ENCODE measurements around the gene MAP2K6. TPM values are rescaled to one million over a fixed set of nuclear protein-coding genes. Genes with fewer than 3 reads are reported as not detected.
A peak's percentile ranks its signal among the peaks of the same experiment; 100 is the strongest.

MAP2K6 gene
- polyA plus RNA-seq, 1 experiment, result 1.2 TPM

DNA sequence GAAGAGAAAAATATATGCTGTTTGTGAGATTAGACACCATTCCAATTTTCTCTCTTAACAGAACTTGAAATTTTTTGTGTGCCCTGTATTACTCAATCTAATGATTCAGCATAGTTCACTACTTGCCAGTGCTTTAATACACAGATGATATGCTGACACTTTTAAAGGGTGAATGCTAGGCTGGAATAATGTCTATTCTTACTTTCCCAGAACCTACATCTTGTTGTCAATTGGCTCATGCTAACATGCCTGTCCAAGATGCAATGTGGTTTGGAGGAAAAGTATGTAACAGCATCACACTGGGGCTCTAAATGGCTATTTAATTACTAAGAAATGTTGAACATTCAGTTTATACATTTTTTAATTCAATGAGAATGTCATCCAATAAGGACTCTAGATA lies 7.6 kb upstream of the MAP2K6 start:
- DNase-seq (ENCODE audit: low read depth), result peak; percentile 31
- Histone ChIP-seq H3K4me3 (ENCODE audit: low read depth, low read length) (no peak overlapping the region), H3K27me3 (ENCODE audit: control insufficient read depth, insufficient read depth, low read length) (no peaks in the 10 kb centered on the region), H3K36me3 (ENCODE audit: control insufficient read depth, insufficient read depth, low read length) (no peaks in the 10 kb centered on the region)
- TF ChIP-seq, protein P1, sequence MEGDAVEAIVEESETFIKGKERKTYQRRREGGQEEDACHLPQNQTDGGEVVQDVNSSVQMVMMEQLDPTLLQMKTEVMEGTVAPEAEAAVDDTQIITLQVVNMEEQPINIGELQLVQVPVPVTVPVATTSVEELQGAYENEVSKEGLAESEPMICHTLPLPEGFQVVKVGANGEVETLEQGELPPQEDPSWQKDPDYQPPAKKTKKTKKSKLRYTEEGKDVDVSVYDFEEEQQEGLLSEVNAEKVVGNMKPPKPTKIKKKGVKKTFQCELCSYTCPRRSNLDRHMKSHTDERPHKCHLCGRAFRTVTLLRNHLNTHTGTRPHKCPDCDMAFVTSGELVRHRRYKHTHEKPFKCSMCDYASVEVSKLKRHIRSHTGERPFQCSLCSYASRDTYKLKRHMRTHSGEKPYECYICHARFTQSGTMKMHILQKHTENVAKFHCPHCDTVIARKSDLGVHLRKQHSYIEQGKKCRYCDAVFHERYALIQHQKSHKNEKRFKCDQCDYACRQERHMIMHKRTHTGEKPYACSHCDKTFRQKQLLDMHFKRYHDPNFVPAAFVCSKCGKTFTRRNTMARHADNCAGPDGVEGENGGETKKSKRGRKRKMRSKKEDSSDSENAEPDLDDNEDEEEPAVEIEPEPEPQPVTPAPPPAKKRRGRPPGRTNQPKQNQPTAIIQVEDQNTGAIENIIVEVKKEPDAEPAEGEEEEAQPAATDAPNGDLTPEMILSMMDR (IDR thresholded peaks at IDR 0.05; ENCODE audit: insufficient read depth, low read depth, low read length), result no peak
- CTCF ChIA-PET, result no interaction called here
- POLR2A ChIA-PET, result no interaction called here

DNA sequence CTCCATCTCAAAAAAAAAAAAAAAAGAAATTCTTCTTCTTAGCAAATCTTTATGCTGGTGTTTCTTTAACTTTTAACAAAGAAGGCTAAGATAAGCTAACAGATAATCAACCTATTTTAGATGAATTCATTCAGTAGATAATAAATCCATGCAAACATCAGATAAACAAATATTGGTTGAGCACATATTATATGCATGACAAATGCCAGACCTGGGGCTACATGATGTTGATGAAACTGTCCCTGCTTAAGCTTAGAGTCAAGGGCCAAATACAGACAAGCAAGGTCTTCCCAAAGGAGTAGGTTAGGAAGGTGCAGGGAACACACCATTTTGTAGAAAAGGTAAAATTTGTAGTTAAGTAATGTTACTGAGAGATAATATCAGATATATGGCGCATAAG lies 6.7 kb upstream of the MAP2K6 start:
- no peak for DNase-seq (ENCODE audit: low read depth)
- ChIA-PET POLR2A (no interaction called here), CTCF (interaction anchor here (0.8 to 1.7 kb wide), 3 partner anchors 17 to 118 kb away, joined by 3 to 8 read pairs (median 4); no protein-coding TSS in a partner anchor)
- no peak overlapping the region for H3K4me3 ChIP-seq (ENCODE audit: low read depth, low read length)
- no peaks in the 10 kb centered on the region for H3K27me3 ChIP-seq (ENCODE audit: control insufficient read depth, insufficient read depth, low read length)
- TF ChIP-seq, protein P1 (IDR thresholded peaks at IDR 0.05; ENCODE audit: insufficient read depth, low read depth, low read length), result no peak
- H3K36me3 ChIP-seq (ENCODE audit: control insufficient read depth, insufficient read depth, low read length), result no peaks in the 10 kb centered on the region

DNA sequence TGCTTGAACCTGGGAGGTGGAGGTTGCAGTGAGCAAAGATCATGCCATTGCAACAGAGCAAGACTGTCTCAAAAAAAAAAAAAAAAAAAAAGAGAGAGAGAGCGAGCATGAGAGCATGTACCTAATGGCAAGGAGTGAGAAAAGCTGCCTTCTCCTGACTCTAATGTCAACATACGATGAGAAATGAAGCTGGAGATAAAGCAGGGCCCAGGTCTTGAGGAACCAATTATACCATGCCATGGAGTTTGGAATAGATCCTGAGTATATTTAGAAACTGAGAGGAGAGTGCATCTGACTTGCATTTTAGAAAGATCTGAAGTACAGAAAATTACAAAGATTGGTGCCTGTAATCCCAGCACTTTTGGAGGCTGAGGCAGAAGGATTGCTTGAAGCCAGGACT lies 3.8 kb upstream of the MAP2K6 start:
- TF ChIP-seq, protein P1 (IDR thresholded peaks at IDR 0.05; ENCODE audit: insufficient read depth, low read depth, low read length), result no peak
- POLR2A ChIA-PET, result no interaction called here
- no peak overlapping the region for H3K4me3 ChIP-seq (ENCODE audit: low read depth, low read length)
- no peaks in the 10 kb centered on the region for H3K27me3 ChIP-seq (ENCODE audit: control insufficient read depth, insufficient read depth, low read length)
- DNase-seq (ENCODE audit: low read depth), result no peak
- H3K36me3 ChIP-seq (ENCODE audit: control insufficient read depth, insufficient read depth, low read length), result no peaks in the 10 kb centered on the region
- CTCF ChIA-PET, result no interaction called here

DNA sequence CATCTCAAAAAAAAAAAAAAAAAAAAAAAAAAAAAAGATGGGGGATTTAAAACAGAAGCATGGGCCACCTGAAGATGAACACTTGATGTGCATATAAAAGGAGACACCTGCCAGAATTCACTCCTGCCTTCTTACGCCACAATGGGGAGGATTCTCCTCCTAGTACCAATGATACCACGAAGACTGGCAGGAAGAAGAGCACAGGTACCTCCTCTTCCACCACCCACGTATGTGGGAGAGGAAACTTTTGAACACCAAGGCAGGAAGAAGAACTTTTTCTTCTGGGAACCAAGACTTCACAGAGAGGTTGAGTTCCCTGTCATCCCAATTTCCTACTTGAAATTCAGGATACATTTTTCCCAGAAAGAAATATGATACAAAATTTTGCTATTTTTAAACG lies 2.7 kb upstream of the MAP2K6 start:
- ChIA-PET CTCF (no interaction called here), POLR2A (no interaction called here)
- Histone ChIP-seq H3K4me3 (ENCODE audit: low read depth, low read length) (no peak overlapping the region), H3K27me3 (ENCODE audit: control insufficient read depth, insufficient read depth, low read length) (no peaks in the 10 kb centered on the region), H3K36me3 (ENCODE audit: control insufficient read depth, insufficient read depth, low read length) (no peaks in the 10 kb centered on the region)
- TF ChIP-seq, protein P1 (IDR thresholded peaks at IDR 0.05; ENCODE audit: insufficient read depth, low read depth, low read length), result no peak
- DNase-seq (ENCODE audit: low read depth), result no peak

DNA sequence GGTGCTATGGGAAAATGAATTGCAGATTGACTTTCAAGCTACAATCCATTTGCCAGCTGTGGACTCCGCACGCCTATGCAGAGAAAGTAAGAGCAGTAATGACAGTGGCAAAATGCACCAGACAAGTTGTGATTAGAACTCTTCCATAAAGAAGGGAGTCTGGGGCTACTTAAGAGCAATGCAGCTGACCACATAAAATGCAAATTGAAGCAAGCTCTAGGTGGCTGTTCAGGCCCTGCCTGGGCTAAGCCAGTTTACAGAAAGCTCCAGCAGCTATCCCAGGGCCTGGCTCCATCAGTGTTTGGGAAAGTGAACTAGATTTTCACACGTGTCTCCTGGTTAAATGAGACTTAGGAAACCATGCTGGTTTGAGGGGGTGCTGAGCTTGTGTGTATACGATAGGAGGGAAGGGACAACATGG lies 2.2 kb upstream of the MAP2K6 start:
- Histone ChIP-seq H3K27me3 (ENCODE audit: control insufficient read depth, insufficient read depth, low read length) (no peaks in the 10 kb centered on the region), H3K4me3 (ENCODE audit: low read depth, low read length) (no peak overlapping the region), H3K36me3 (ENCODE audit: control insufficient read depth, insufficient read depth, low read length) (no peaks in the 10 kb centered on the region)
- TF ChIP-seq, protein P1 (IDR thresholded peaks at IDR 0.05; ENCODE audit: insufficient read depth, low read depth, low read length), result no peak
- CTCF ChIA-PET, result interaction anchor here (1.2 kb wide), 1 partner anchor 111 kb away, joined by 3 read pairs; no protein-coding TSS in a partner anchor
- DNase-seq (ENCODE audit: low read depth), result no peak
- POLR2A ChIA-PET, result no interaction called here
